HG02938 (cell line): ENCODE measurements around the gene ZNF774.
"Not testable (repeated sequence)": the region's sequence is repeated elsewhere in the genome, so short reads cannot be mapped to it uniquely, and the experiment has no call there.

Source experiments
- ATAC-seq: cut with Tn5 transposase; IDR thresholded peaks from one replicate; pipeline ENCODE4 v1.9.1; 2021; ENCODE audit warnings: mild to moderate bottlenecking, moderate library complexity; ENCODE audit not compliant: unreplicated experiment

The ZNF774 gene

GRCh38 chr15:90387534-90388461 lies 35.7 kb downstream of the ZNF774 start, which contains the start of gene IQGAP1:
IQGAP1 (plus strand) TSS chr15:90388242; CDS start chr15:90388342, 100 bp downstream.
- ATAC-seq = peak; percentile 90

GRCh38 chr15:90388462-90389380 lies 36.6 kb downstream of the ZNF774 start:
- ATAC-seq = peak; percentile 43

DNA sequence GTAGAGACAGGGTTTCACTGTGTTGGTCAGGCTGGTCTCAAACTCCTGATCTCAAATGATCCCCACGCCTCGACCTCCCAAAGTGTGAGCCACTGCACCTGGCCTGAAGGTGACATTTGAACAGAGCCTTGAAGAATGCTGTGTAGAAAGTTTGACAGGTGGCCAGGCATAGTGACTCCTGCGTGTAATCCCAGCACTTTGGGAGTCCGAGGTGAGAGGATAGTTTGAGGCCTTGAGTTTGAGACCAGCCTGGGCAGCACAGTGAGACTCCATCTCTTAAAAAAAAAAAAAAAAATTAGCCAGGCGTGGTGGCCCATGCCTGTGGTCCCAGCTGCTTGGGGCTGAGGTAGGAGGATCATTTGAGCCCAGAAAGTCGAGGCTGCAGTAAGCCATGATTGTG lies 37.4 kb downstream of the ZNF774 start:
- no peak for ATAC-seq

GRCh38 chr15:90393040-90393439 lies 41.0 kb downstream of the ZNF774 start:
- ATAC-seq = no peak

DNA sequence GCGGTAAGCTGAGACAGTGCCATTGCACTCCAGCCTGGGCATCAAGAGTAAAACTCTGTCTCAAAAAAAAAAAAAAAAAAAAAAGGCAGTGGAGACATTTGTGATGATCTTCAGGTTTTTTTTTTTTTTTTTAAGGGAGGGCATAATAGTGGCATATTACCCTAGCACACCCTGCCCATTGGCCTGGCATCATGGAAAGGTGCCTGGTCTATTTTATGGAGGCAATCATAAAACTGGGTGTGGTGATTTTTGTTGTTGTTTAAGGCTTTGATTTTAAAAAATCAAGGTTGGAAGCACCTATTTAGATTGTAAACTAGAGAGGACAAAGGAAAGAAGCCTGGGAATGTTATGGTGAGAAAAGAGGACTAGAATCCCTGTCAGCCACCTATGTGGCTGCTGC lies 42.0 kb downstream of the ZNF774 start:
- no peak for ATAC-seq

DNA sequence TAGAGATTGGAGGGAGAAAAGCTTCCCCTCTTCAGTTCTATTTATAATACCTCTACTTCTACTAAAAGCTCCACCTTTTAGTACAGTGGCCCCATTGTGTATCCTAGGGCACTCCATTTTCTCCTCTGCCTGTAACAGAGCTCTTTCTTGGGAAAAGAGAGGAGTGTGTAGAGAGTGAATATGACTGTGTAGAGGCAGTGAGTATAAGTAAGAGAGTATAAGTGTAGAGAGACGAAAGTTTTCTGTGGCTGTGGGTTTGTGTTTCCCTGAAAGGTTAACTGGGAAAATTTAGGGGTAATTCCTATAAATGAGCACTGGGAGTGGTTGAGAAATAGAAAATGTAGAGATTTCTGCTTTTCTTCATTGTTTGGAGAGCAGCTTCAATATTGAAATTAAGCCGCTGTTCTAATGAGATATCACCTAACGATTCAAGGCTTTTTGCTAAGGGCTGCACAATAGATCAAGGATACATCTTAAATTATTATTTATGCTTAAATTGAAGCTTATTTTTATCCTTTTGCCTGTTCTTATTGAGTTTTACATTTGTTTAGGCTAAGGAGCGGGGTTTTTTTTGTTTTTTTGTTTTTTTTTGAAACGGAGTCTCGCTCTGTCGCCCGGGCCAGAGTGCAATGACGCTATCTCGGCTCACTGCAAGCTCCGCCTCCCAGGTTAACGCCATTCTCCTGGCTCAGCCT lies 42.8 kb downstream of the ZNF774 start:
- ATAC-seq = no peak

DNA sequence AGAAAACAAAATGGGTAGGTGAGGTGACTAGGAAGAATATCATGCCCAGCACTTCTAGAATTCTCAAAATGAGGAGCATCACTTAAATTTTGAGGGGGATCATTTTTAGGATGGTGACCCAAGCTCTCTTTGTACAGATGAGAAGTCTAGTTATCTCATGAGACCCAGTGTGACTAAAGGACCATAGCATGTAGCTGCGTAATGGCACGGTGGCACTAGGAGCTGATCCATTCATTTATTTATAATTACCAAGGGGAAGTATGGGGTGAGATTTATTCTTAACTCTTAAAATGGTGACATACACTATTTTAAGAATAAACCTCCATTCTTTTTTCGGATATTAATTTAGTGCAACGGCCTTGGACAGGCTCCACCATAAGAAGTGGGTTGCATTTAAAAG lies 44.2 kb downstream of the ZNF774 start:
- ATAC-seq = no peak

GRCh38 chr15:90400005-90400758 lies 48.1 kb downstream of the ZNF774 start:
- ATAC-seq = no peak

DNA sequence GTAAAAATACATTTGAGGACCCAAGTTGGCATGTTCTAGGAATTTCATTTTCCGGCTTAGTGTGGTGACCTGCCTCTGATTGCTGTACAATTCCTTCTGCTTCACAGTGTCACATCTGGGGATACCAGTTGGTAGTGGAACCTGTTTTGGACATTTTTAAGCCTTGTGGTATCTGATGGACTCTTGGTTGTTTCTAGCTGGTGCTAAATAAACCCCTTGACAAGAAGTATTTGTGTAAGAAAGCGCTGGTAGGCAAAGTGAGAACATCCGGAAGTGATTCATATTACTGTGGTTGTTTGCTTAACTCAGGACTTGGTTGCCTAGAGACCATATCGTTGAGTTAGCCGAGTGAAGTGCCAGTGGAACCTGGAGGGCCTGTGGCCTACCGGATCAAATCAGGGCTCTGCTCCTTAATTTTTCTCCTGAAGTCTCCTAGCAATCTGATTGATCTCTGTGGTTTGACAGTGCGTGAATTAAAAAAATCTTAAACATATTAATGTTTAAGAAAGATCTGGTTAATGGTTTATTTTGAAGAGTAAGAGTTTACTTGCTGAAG lies 48.8 kb downstream of the ZNF774 start:
- peak; percentile 100 for ATAC-seq

DNA sequence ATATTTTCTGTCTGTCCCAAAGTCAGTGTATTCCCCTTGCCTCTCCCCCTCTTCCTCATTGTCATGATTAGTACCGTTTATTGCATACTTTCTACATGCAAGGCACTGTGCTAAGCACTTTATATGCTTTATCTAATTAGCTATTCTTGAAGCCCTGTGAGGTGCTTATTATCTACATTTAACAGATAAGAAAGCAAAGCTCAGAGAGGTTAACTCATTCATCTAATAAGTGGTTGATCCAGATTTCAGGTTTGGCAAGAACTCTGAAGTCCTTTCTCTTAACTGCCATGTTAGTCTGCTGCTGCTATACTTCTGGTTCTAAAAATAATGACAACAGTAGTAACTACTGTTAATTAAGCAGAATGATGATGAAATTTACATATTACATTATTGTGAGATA lies 49.4 kb downstream of the ZNF774 start:
- no peak for ATAC-seq

GRCh38 chr15:90402223-90402622 lies 50.1 kb downstream of the ZNF774 start:
- no peak for ATAC-seq

GRCh38 chr15:90402767-90403166 lies 50.7 kb downstream of the ZNF774 start:
- no peak for ATAC-seq

DNA sequence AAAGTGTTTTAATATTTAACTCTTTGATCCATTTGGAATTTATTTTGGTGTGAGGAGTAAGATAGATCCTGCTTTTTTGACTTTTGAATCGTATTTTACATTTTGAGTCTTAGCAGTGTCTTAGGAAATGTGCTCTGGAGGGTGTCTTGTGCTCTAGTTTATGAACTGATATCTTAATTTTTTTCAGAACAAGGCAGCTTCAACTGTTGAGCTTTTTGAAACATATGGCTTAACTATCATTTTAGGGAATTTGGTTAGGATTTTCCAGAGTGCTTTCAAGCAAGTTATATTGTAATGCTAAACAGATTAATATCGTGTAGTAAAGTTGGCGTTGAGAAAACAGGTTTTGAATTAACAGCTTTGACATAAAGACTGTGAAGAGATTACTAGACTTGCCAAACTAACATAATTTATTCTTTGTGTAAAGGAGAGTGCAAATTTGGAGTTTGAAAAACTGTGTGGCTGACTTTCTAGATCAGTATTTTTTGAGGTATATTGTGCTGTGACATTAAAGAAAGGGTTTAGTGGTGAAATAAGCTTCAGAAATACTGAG lies 53.0 kb downstream of the ZNF774 start:
- ATAC-seq = no peak

DNA sequence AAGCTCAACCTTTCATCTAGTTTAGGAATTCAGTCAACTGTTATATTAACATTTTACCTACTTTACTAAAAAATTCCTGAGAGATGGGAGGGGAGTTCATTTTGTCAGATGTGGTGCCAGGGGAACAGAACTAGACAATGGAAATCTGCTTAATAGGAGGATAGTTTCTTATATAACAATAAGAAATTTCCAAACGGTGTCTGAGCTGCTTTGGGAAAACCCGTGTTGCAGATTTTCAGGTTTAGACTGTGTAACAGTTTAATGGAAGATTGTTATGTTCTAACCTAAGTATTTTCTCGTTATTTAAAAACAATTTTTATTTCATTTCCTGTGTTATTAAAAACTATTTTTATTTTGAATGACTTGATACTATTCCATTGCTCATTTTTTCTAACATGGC lies 55.3 kb downstream of the ZNF774 start:
- ATAC-seq = no peak

DNA sequence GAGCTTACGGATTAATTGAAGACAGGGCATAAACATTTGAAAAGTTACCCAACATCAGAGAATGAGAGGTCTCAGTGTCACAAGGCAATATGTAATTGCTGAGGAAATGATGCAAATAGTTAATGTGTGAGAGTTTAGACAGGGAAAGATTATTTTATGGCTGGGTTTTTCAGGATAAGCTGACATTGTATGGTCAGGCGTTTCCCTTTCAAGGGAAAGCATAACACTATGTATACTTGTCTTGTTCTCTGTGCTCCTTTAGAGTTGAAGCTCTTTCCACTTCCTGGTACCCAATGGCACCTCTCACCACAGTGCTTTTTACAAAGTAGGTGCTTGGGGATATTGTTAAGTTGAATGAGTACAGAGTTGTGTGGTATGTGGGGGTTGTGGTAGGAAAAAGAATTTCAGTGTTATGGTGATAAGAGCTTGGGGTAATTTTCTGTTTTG lies 55.8 kb downstream of the ZNF774 start:
- no peak for ATAC-seq

DNA sequence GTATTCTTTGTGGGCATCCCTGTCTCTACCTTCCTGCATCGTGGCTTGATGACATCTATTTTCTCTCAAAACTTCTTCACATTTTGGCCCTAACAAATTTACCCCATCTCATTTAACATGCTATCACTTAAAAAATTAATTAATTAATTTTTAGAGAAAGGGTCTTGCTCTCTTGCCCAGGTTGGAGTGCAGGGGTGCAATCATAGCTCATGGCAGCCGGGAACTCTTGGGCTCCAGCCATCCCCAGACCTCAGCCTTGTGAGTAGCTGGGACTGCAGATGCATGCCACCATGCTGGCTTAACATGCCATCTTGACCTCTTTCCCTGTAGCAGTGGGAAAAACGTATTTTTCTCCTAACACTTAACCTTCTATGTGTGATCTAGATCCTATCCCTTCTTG lies 56.6 kb downstream of the ZNF774 start:
- no peak for ATAC-seq

- not testable (repeated sequence) for ATAC-seq
These were observed 57.5 kb downstream of the ZNF774 start for GRCh38 chr15:90409587-90409986.

DNA sequence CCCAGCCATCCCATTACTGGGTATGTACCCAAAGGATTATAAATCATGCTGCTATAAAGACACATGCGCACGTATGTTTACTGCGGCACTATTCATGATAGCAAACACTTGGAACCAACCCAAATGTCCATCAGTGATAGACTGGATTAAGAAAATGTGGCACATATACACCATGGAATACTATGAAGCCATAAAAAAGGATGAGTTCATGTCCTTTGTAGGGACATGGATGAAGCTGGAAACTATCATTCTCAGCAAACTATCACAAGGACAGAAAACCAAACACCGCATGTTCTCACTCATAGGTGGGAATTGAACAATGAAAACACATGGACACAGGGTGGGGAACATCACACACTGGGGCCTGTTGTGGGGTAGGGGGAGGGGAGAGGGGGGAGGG lies 58.2 kb downstream of the ZNF774 start:
- ATAC-seq = not testable (repeated sequence)

DNA sequence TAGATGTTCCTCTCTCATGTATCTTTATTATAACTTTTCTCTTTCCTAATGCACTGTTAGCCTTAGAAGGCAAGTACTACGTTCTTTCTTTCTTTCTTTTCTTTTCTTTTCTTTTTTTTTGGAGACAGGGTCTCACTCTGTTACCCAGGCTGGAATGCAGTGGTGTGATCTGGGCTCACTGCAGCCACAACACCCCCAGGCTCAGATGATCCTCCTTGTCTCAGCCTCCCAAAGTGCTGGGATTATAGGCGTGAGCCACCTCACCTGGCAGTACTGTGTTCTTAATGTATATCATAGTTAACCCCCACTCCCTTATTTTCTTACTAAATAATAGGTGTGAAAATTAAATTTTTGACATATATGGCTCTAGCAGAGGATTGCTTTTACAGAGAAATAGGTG lies 59.1 kb downstream of the ZNF774 start:
- no peak for ATAC-seq
